ENCODE data around the gene TRUB2.

The TRUB2 gene

GRCh38 chr9:128365525-128365924 is 43.3 kb upstream of the TRUB2 start:
- Histone ChIP-seq H3K4me3 (ENCODE audit: low read depth in 1 of 2, low read length in 1 of 2) (no peak overlapping the region), H3K4me1 (ENCODE audit: control insufficient read depth in 1 of 2, insufficient read depth in 1 of 2, low read depth in 1 of 2, low read length in 1 of 2) (peaks cover 22 to 24% of the 10 kb centered on the region in 2 experiments), H3K27ac (no peak overlapping the region), H3K36me3 (no peaks in the 10 kb centered on the region), H3K9me3 (no peaks in the 10 kb centered on the region), H3K27me3 (peaks cover 11% of the 10 kb centered on the region)
- TF ChIP-seq, protein P1, sequence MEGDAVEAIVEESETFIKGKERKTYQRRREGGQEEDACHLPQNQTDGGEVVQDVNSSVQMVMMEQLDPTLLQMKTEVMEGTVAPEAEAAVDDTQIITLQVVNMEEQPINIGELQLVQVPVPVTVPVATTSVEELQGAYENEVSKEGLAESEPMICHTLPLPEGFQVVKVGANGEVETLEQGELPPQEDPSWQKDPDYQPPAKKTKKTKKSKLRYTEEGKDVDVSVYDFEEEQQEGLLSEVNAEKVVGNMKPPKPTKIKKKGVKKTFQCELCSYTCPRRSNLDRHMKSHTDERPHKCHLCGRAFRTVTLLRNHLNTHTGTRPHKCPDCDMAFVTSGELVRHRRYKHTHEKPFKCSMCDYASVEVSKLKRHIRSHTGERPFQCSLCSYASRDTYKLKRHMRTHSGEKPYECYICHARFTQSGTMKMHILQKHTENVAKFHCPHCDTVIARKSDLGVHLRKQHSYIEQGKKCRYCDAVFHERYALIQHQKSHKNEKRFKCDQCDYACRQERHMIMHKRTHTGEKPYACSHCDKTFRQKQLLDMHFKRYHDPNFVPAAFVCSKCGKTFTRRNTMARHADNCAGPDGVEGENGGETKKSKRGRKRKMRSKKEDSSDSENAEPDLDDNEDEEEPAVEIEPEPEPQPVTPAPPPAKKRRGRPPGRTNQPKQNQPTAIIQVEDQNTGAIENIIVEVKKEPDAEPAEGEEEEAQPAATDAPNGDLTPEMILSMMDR (IDR thresholded peaks at IDR 0.05), result no peak

DNA sequence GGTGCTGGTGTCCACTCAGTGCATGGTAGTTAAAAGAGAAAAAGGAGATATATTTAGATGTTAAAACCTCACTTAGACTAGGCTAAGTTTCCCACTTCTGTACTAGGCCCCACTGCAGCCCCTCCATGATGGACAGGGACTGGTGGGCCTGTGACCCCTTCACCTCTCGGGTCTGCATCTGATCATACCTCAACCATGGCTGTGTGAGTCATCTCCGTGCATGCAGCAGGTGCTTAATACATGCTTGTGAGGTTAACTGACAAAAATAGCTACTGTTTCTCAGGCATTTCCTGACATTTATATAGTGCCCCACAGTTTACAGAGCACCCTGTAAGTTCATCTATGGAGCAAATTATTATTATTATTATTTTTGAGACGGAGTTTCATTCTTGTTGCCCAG is 40.5 kb upstream of the TRUB2 start:
- no peaks in the 10 kb centered on the region for H3K9me3 ChIP-seq
- peaks cover 16 to 18% of the 10 kb centered on the region in 2 experiments for H3K4me1 ChIP-seq (ENCODE audit: control insufficient read depth in 1 of 2, insufficient read depth in 1 of 2, low read depth in 1 of 2, low read length in 1 of 2)
- no peak overlapping the region for H3K27ac ChIP-seq
- H3K36me3 ChIP-seq, result no peaks in the 10 kb centered on the region
- peaks cover 11% of the 10 kb centered on the region for H3K27me3 ChIP-seq
- TF ChIP-seq, protein P1 (IDR thresholded peaks at IDR 0.05), result no peak
- H3K4me3 ChIP-seq (ENCODE audit: low read depth in 1 of 2, low read length in 1 of 2), result no peak overlapping the region

DNA sequence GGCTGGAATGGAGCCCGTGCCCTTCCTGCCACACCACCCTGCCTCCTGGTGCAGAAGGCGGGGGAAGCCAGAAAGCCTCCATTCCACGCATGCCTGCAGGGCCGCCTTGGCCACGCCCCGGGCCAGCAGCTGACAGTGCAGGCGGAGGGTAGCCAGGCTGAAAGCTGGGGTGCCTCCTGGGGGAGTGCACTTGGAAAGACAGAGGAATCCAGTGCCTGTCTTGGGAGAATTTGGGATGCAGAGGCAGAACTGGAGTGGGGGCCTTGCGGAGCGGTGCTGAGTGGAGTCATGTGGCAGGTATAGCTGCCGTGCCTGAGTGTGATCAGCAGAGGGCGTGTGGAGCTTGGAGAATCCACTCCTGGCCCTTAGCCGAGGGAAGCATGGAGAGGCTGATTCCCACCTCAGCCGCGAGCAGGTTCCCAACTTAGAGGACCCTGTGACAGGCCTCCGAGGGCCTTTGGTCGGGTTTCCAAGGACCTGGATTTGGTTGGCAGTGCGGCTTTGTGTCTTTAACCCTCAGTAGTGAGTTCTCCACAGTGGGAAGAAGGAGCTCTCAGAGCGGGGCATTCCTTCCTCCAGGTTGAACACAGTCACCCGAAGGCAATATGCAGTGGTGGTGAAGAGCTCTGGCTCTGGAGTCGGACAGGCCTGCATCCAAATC is 39.9 kb upstream of the TRUB2 start:
- H3K4me1 ChIP-seq (ENCODE audit: control insufficient read depth in 1 of 2, insufficient read depth in 1 of 2, low read depth in 1 of 2, low read length in 1 of 2), result peaks cover 16 to 18% of the 10 kb centered on the region in 2 experiments
- peak overlapping the region; percentile 33 to 59 for H3K4me3 ChIP-seq (ENCODE audit: low read depth in 1 of 2, low read length in 1 of 2)
- H3K9me3 ChIP-seq, result no peaks in the 10 kb centered on the region
- no peaks in the 10 kb centered on the region for H3K36me3 ChIP-seq
- TF ChIP-seq, protein P1 (IDR thresholded peaks at IDR 0.05), result peak; percentile 90
- peaks cover 11% of the 10 kb centered on the region for H3K27me3 ChIP-seq
- no peak overlapping the region for H3K27ac ChIP-seq

GRCh38 chr9:128361296-128361985 is 39.2 kb upstream of the TRUB2 start:
- TF ChIP-seq, protein P1 (IDR thresholded peaks at IDR 0.05), result no peak
- no peaks in the 10 kb centered on the region for H3K9me3 ChIP-seq
- peak overlapping the region; percentile 33 to 59 for H3K4me3 ChIP-seq (ENCODE audit: low read depth in 1 of 2, low read length in 1 of 2)
- peaks cover 11% of the 10 kb centered on the region for H3K27me3 ChIP-seq
- H3K27ac ChIP-seq, result no peak overlapping the region
- H3K36me3 ChIP-seq, result no peaks in the 10 kb centered on the region
- H3K4me1 ChIP-seq (ENCODE audit: control insufficient read depth in 1 of 2, insufficient read depth in 1 of 2, low read depth in 1 of 2, low read length in 1 of 2), result peaks cover 16 to 18% of the 10 kb centered on the region in 2 experiments

- no peaks in the 10 kb centered on the region for H3K9me3 ChIP-seq
- H3K27me3 ChIP-seq, result peaks cover 11% of the 10 kb centered on the region
- peaks cover under 1% of the 10 kb centered on the region for H3K36me3 ChIP-seq
- TF ChIP-seq, protein P1 (IDR thresholded peaks at IDR 0.05), result no peak
- no peak overlapping the region for H3K4me3 ChIP-seq (ENCODE audit: low read depth in 1 of 2, low read length in 1 of 2)
- H3K27ac ChIP-seq, result no peak overlapping the region
- peaks cover 16 to 18% of the 10 kb centered on the region in 2 experiments for H3K4me1 ChIP-seq (ENCODE audit: control insufficient read depth in 1 of 2, insufficient read depth in 1 of 2, low read depth in 1 of 2, low read length in 1 of 2)
These were observed 38.6 kb upstream of the TRUB2 start for GRCh38 chr9:128360826-128361225.
